GDM1 (cell line): ENCODE measurements around the gene SEMA3B.
"Not testable (repeated sequence)": the region's sequence is repeated elsewhere in the genome, so short reads cannot be mapped to it uniquely, and the experiment has no call there.

Experiments used
- DNase-seq: peaks from one replicate; lab custom pipeline; 2025; lab: John Stamatoyannopoulos, UW

The SEMA3B gene

DNA sequence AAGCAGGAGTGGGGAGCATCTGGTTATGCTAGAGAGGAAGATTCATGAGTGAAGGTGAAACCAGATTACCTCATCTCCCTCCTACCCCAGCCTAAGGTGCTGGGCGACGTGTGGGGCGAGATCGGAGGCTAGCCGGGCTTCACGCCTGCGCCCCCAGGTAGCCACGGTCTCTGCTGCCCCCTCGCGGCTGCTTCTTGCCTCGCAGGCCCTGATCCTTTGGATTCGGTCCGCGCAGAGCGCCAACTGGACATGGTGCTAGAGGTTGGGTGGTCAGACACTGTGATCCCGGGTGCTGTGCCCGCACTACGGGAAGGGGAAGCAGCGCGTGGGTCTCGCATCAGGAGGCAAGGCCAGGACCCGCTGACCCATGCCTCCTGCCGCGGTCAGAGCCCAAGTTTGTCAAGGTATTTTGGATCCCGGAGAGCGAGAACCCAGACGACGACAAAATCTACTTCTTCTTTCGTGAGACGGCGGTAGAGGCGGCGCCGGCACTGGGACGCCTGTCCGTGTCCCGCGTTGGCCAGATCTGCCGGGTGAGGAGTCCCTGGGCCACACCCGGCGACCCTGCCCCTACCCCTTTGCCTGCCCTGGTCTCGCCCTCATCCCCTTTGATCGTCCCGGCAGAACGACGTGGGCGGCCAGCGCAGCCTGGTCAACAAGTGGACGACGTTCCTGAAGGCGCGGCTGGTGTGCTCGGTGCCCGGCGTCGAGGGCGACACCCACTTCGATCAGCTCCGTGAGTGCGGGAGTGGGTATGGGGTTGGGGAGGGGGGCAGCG, 4.2 kb downstream of the SEMA3B start:
- peak; percentile 60 for DNase-seq

DNA sequence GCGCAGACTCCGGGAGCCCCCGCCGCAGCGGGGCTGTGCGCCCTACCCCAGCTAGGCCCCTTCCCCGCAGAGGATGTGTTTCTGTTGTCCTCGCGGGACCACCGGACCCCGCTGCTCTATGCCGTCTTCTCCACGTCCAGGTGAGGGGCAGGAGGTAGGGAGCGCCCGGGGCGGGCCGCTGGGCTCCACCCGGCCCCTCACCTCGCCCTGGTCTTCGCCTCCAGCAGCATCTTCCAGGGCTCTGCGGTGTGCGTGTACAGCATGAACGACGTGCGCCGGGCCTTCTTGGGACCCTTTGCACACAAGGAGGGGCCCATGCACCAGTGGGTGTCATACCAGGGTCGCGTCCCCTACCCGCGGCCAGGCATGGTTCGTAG, 4.7 kb downstream of the SEMA3B start:
- DNase-seq, result no peak

DNA sequence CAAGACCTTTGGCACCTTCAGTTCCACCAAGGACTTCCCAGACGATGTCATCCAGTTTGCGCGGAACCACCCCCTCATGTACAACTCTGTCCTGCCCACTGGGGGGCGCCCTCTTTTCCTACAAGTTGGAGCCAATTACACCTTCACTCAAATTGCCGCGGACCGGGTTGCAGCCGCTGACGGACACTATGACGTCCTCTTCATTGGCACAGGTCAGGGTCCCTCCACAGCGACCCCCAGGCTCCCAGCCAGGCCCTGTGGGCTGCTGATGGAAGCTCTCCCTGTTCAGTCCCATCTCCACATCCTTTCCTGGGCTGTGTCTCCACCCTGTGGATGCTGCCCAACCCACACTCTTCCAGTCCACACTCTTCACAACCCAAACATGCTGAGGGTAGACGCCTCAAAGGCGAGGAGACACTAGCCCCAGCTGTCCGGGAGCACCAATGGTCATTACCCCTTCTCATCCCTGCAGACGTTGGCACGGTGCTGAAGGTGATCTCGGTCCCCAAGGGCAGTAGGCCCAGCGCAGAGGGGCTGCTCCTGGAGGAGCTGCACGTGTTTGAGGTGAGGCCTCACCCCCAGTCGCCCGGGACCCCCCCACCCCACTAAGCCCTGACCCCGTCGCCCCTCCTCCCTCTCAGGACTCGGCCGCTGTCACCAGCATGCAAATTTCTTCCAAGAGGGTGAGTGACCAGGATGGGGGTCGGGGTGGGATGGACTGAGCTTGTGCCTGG, 5.6 kb downstream of the SEMA3B start:
- DNase-seq, result peak; percentile 42

DNA sequence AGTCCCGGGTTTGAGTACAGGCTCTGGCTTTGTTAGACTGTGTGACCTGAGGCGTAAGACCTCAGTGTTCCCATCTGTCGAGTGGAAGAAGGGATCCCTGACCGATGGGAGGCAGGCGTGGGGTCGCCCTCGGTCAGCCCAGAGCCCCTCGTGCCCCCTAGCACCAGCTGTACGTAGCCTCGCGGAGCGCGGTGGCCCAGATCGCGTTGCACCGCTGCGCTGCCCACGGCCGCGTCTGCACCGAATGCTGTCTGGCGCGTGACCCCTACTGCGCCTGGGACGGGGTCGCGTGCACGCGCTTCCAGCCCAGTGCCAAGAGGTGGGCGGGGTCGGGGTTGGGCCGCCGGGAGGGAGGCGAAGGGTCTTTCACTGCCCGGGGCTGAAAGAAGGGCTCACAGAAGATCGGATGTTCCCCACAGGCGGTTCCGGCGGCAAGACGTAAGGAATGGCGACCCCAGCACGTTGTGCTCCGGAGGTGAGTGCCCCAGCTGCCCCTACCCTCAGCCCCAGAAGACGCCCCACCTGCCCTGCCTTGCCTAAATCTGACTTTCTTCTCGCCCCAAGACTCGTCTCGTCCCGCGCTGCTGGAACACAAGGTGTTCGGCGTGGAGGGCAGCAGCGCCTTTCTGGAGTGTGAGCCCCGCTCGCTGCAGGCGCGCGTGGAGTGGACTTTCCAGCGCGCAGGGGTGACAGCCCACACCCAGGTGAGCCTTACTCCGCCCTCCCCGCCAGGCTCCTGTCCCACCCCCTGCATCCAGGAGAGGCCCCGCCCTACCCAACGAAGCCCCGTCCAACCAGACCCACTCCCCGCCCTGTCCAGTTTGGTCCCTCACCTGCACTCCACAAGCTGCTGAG, 6.4 kb downstream of the SEMA3B start:
- no peak for DNase-seq

DNA sequence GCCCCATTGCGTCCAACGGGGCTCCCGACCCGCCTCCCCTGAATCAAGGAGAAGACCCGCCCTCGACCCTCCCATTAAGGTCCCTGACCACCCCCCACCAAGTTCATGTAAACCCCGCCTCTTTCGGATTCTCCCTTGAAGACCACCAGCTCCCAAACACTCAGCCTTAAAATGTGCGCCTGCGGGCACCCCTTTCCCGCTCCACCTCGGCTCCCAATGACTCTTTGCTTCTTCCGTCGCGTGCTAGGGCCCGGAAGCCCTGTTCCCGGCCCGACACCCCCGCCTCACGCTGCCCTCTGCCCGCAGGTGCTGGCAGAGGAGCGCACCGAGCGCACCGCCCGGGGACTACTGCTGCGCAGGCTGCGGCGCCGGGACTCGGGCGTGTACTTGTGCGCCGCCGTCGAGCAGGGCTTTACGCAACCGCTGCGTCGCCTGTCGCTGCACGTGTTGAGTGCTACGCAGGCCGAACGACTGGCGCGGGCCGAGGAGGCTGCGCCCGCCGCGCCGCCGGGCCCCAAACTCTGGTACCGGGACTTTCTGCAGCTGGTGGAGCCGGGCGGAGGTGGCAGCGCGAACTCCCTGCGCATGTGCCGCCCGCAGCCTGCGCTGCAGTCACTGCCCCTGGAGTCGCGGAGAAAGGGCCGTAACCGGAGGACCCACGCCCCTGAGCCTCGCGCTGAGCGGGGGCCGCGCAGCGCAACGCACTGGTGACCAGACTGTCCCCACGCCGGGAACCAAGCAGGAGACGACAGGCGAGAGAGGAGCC, 7.2 kb downstream of the SEMA3B start:
- no peak for DNase-seq

DNA sequence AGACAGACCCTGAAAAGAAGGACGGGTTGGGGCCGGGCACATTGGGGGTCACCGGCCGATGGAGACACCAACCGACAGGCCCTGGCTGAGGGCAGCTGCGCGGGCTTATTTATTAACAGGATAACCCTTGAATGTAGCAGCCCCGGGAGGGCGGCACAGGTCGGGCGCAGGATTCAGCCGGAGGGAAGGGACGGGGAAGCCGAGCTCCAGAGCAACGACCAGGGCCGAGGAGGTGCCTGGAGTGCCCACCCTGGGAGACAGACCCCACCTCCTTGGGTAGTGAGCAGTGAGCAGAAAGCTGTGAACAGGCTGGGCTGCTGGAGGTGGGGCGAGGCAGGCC, 7.8 kb downstream of the SEMA3B start:
- no peak for DNase-seq

DNA sequence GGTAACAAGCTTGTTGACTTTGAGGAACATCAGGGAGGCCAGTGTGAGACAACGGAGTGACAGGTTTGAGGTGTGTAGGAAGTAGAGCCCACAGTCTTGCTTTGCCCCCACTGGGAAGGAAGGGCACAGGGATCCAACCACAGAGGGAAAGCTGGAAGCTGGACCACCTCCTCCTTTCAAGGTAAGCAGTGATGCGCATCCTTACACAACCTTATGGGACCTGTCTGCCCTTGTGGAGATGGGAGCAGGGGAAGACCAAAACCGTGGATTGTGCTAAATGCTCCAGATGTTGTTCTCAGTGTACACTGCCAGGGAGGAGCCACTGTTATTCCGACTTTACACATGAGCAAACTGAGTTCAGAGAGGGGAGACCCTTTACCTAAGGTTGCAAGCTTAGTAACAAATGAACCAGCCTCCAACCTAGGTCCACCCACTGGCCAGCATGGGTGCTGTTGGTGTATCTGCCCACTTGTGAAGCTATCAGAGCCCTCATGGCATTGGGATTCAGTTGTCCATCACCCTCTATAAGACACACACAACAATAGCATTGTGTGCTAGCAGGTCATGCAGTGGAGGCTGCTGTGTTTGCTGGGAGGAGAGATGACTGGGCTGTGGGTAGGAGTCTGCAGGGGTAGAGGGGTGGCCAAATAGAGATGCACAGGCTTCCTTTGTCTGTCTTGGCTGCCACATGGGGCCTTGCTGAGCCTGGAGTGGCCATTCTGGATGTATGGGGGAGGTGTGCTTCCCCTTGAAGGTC, 9.4 kb downstream of the SEMA3B start:
- DNase-seq, result no peak

DNA sequence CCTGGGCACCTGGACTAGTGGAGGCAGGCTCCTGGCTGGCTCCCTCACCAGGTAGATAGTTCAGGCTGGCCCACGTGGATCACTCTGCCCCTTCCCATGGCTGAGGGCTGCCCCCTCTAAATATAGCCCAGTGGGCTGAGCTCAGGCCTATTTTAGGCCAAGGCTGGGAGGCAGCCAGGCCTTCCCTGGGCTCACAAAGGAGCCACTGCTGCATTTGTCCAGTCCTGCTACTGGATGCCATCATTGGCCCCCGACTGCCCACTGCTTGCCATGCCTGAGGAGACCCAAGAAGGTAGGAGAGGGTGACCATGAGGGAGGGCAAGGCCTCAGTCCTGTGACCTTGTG, 9.9 kb downstream of the SEMA3B start, which contains the start of gene LSMEM2:
Gene LSMEM2 (plus strand): TSS at position 208 of the 345 bp plus-strand sequence. CDS start 27 bp downstream, at position 235.
- no peak for DNase-seq

DNA sequence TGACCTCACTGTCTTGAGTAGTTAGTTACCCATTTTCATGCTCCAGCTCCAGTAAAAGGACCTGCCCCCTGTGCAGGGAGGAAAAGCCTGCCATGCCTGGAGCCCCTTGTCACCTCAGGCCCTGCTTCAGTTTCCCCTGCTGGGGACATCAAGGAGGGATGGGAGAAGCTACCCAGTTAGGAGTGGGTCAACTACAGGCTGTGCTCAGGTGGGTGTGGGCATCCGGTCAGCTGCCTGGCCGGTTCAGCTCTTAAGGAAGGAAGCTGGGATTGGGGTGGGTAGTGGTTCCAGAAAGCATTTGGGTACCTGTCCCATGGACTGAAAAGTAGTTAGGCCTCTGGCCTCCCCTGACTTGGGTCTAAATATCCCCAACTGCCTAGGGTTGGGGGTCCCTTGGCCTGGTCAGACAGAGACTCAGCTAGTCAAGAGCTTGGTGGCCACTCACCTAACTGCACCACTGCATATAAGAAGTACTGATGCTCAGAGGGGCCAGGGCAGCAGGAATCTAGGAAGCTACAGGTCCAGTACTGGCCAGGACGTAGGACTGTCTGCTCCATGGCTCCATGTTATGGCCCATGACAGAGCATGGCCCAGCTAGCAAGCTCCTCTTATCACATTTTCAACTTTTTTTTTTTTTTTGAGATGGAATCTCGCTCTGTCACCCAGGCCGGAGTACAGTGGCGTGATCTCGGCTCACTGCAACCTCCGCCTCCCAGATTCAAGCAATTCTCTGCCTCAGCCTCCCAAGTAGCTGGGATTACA, 10.5 kb downstream of the SEMA3B start:
- no peak for DNase-seq

DNA sequence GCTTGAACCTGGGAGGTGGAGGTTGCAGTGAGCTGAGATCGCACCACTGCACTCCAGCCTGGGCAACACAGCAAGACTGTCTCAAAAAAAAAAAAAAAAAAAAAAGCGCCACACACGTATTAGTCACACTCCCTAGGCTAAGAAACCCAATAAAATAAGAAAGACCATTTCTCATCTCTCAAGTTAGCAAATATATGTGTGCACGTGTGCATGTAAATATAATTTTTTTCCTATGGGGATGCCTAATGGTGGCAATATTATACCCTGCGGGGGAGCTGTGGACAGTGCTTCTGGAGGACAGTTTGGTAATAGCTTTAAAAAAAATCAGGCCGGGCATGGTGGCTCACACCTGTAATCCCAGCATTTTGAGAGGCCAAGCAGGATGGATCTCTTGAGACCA, 15.2 kb downstream of the SEMA3B start:
- not testable (repeated sequence) for DNase-seq

DNA sequence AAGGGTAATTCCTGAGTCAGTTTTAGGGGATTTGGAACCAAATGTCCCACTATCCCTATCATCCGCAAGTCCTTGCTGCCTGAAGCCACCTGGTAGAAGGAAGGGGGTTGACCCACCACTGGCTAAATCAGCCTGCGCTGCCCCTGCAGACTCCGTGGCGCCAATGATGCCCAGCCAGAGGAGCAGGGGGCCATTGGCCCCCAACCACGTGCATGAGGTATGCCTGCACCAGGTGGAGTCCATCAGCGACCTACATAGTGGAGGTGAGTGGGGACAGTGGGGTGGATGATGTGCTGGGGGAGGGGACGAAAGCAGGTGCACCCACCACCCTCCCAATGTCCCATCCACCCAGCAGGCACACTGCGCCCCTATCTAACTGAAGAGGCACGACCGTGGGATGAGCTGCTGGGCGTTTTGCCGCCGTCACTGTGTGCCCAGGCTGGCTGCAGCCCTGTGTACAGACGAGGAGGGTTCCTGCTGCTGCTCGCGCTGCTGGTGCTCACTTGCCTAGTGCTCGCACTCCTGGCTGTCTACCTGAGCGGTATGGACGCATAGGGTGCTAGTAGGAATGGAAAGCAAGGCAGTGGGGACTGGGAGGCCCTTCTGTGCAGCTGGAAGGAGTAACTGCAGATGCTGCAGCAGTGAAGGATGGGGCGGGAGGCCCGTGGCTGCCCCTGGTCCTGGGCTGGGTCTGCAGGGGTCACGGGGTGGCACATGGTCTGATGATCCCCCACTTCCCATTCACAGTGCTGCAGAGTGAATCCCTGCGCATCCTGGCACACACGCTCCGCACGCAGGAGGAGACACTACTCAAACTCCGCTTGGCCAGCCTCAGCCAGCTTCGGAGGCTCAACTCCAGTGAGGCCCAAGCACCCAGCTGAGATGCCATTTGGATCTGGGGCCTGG, 17.6 kb downstream of the SEMA3B start:
- no peak for DNase-seq

DNA sequence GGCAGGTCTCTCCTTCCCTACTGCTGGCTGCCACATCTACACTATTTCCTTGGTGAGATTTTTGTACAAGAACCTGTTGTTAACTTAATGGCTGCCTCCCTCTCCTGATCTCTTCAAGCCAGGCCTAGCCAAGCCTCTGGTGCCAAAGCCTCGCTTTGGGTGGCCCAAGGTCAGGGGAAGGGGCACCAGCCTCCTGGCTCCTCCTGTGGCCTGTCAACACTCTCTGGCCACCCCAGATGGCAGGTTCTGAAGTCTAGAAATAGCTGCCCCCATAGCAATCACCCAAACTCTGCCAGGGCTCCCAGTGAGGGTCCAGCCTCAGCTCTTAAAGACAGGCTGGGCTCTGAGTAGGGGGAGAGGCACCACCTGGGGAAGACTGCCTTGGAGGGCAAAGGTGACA, 18.3 kb downstream of the SEMA3B start:
- DNase-seq, result no peak

DNA sequence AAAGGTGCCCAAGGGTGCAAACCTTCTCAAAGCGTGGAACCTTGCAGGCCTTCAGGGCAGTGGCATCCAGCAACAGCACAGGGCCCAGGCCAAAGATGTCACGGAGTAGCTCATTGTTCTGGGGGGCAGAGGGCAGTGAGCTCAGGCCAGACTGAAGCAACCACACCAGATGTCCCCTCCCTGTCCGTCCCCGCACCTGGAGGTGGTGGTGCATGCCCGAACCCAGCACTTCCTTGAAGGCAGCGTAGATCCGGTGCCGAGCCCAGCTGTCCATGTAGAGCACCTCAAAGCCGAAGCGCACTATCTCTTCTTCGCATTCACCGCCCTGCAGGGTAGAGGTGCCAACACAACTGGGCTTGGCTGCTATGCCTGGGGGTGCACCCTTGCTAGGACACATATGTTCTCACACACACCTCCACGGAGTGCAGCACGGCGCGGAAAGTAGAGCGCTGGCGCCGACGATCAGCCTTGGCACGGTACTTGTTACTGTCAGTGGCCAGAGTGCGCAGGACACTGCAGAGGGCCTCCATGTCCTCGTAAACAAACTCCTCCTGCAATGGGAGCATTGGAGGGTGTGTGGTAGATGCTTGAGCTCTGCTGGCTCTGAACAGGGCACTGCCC, 19.6 kb downstream of the SEMA3B start:
- DNase-seq, result no peak

DNA sequence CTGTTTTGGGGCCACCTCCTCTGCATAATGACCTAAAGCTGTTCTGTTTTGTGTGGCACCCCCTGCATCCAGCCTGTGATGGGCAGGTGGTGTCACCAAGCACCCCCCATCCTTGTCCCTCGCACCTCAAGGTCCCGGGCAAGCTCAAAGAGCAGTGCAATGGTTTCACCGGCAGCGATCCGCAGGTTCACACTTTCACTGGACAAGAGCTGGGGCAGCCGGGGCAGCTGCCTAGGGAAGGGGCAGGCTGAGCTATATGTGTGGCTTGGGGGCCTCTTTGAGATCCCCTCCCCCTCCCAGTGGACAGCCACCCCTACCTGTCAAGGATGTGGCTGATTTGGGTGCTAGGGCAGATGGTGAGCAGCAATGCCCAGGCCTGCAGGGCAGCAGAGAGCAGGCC, 20.2 kb downstream of the SEMA3B start:
- no peak for DNase-seq

DNA sequence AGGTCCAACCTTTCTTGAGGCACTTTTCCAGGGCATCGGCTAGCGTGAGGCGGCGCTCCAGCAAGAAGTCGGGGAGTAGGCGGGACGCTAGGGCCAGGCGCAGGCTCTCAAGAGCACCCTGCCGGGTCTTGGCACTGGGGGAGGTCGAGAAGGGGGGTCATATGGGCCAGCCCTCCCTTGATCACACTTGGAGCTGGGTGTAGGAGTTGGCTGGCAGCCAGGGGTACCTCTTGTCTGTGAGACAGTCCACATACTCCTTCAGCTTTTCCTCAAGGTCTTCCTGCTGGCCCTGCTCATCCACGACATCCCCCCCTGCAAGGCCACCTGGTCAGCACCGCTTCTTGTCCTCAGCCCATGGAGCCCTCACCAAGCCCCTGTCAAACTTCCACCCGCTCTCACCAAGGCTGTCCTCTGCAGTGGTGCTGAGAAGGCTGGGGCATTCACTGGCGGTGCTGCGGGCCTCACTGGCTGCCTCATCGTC, 21.3 kb downstream of the SEMA3B start:
- DNase-seq, result no peak

DNA sequence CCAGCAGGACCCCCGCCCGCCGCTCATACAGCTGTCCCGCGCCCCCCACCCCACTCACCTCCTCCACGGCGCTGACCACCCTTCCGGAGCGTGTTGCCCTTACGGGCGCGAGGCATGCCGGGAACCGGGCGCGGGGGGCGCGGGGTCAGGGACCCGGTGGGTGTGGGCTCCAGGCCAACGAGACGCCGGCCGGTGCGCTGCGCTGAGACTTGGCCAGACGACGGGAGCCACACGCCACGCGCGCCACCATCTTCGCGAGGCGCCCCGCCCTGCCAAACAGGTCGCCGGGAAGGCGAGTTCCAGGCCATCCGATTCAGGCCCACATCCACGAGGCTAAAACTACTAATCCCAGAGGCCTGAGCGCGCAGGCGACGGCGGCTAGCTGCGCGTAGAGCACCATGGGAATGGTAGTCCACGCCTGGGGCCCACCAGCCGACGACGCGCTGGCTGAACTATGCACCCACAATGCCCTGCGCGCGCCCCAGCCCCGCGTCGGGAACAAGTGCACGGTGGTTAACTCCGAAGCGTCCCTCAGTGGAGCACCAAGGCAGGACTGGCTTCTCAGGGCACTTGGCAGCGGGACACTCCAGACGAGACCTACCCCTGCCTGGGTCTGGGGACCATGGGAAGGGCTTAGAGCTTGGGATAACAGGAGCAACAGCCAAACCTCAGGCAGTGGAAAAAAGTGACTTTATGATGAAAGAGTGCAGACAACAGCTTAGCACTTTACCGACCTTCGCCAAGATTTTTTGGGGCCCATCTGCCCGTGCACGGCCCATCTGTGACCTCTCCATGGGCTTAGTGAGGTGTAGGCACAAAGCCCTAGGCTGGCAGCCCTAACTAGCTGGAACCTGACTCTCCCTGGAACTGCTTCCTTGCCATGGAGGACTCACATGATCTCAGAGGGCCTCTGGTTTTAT, 23.5 kb downstream of the SEMA3B start, which contains the start of gene IFRD2:
Gene IFRD2 (minus strand): TSS at position 271 of the 920 bp plus-strand sequence. CDS start 155 bp downstream, at position 116.
- peak; percentile 96 for DNase-seq

DNA sequence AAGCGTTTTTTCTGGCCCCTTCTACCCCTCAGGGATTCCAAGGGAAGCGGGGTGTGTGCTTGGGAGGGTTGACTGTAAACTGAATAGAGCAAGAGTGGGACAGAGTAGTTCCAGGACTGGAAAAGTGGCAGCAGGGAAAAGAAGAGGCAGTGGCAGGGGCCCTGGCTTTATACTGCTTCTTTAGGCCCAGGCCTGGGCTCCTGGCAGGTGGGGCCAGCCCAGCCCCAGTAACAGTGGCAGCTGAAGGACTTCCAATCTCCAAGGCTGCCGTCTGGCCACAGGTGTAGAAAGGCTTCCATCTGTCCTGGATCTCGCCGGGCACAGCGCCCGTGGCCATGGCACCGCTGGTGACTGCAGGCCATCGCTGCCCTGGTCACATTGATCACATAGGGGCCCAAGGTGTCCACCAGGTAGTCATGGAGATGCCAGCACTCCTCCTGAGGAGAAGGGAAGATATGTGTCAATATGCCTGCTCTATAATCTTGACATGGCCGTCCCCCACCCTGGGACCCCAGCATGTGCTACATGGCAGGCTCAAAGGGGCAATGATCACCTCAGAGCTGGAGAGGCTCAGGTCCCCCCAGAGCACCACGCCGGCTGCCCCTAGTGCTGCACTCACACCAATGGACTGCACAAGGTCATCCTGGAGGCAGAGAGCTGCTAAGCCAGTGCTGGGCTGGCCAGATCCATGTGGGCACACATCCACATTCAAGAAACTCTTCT, 24.3 kb downstream of the SEMA3B start:
- no peak for DNase-seq
